GM19372 (cell line): ENCODE measurements around the gene PRODH.
"Not testable (repeated sequence)": the region's sequence is repeated elsewhere in the genome, so short reads cannot be mapped to it uniquely, and the experiment has no call there.

Experiments used
- ATAC-seq: cut with Tn5 transposase; IDR thresholded peaks from one replicate; pipeline ENCODE4 v1.9.1; 2021; ENCODE audit warnings: mild to moderate bottlenecking, low read depth, moderate library complexity; ENCODE audit not compliant: unreplicated experiment

The PRODH gene

GRCh38 chr22:18969158-18969942 lies 33.3 kb upstream of the PRODH start:
- ATAC-seq = not testable (repeated sequence)

GRCh38 chr22:18968011-18968749 lies 32.1 kb upstream of the PRODH start:
- ATAC-seq = no peak

GRCh38 chr22:18967391-18968010 lies 31.4 kb upstream of the PRODH start:
- not testable (repeated sequence) for ATAC-seq

- ATAC-seq = no peak
Observed at GRCh38 chr22:18966748-18967147, 30.7 kb upstream of the PRODH start.

- no peak for ATAC-seq
Observed at GRCh38 chr22:18965526-18966421, 29.7 kb upstream of the PRODH start.

GRCh38 chr22:18964501-18965265 lies 28.6 kb upstream of the PRODH start:
- ATAC-seq = not testable (repeated sequence)

- ATAC-seq = not testable (repeated sequence)
Observed at GRCh38 chr22:18964051-18964450, 28.0 kb upstream of the PRODH start.

GRCh38 chr22:18962308-18962635 lies 26.2 kb upstream of the PRODH start:
- no peak for ATAC-seq

GRCh38 chr22:18961632-18962307 lies 25.7 kb upstream of the PRODH start:
- not testable (repeated sequence) for ATAC-seq

GRCh38 chr22:18961201-18961600 lies 25.1 kb upstream of the PRODH start:
- not testable (repeated sequence) for ATAC-seq

- not testable (repeated sequence) for ATAC-seq
Observed at GRCh38 chr22:18960166-18960820, 24.2 kb upstream of the PRODH start.

- not testable (repeated sequence) for ATAC-seq
Observed at GRCh38 chr22:18959741-18960140, 23.6 kb upstream of the PRODH start.

- ATAC-seq = not testable (repeated sequence)
Observed at GRCh38 chr22:18959266-18959665, 23.2 kb upstream of the PRODH start.

- not testable (repeated sequence) for ATAC-seq
Observed at GRCh38 chr22:18958738-18959137, 22.6 kb upstream of the PRODH start.

GRCh38 chr22:18958321-18958705 lies 22.2 kb upstream of the PRODH start:
- not testable (repeated sequence) for ATAC-seq

GRCh38 chr22:18957621-18958320 lies 21.7 kb upstream of the PRODH start:
- not testable (repeated sequence) for ATAC-seq

- ATAC-seq = not testable (repeated sequence)
Observed at GRCh38 chr22:18956956-18957355, 20.9 kb upstream of the PRODH start.
